ENCODE measurements around the gene LRRC1.

Gene LRRC1

GRCh38 chr6:53815381-53816119, 20.7 kb downstream of the LRRC1 start:
- DNase-seq (ENCODE audit: low spot score), result no peak

- no peak for DNase-seq (ENCODE audit: low spot score)
These were observed 24.2 kb downstream of the LRRC1 start for GRCh38 chr6:53818858-53819609.

- DNase-seq (ENCODE audit: low spot score), result no peak
These were observed 27.8 kb downstream of the LRRC1 start for GRCh38 chr6:53822401-53823125.

- no peak for DNase-seq (ENCODE audit: low spot score)
These were observed 29.9 kb downstream of the LRRC1 start for GRCh38 chr6:53824714-53825113.

GRCh38 chr6:53825532-53826321, 30.9 kb downstream of the LRRC1 start:
- no peak for DNase-seq (ENCODE audit: low spot score)

- no peak for DNase-seq (ENCODE audit: low spot score)
These were observed 32.7 kb downstream of the LRRC1 start for GRCh38 chr6:53827531-53827930.

GRCh38 chr6:53828215-53828614, 33.4 kb downstream of the LRRC1 start:
- DNase-seq (ENCODE audit: low spot score), result no peak

GRCh38 chr6:53828966-53829697, 34.3 kb downstream of the LRRC1 start:
- DNase-seq (ENCODE audit: low spot score), result no peak

GRCh38 chr6:53829698-53830221, 35.0 kb downstream of the LRRC1 start:
- DNase-seq (ENCODE audit: low spot score), result no peak

- no peak for DNase-seq (ENCODE audit: low spot score)
These were observed 35.6 kb downstream of the LRRC1 start for GRCh38 chr6:53830366-53830765.

GRCh38 chr6:53831081-53831869, 36.5 kb downstream of the LRRC1 start:
- DNase-seq (ENCODE audit: low spot score), result no peak

GRCh38 chr6:53831936-53832660, 37.3 kb downstream of the LRRC1 start:
- DNase-seq (ENCODE audit: low spot score), result no peak

GRCh38 chr6:53833155-53833554, 38.4 kb downstream of the LRRC1 start:
- no peak for DNase-seq (ENCODE audit: low spot score)

- DNase-seq (ENCODE audit: low spot score), result no peak
These were observed 39.3 kb downstream of the LRRC1 start for GRCh38 chr6:53834132-53834531.

GRCh38 chr6:53837865-53838769, 43.3 kb downstream of the LRRC1 start:
- DNase-seq (ENCODE audit: low spot score), result no peak

- no peak for DNase-seq (ENCODE audit: low spot score)
These were observed 45.2 kb downstream of the LRRC1 start for GRCh38 chr6:53840027-53840426.

- no peak for DNase-seq (ENCODE audit: low spot score)
These were observed 50.7 kb downstream of the LRRC1 start for GRCh38 chr6:53845280-53846195.
